Esophagus squamous epithelium (tissue), 4 donors: ENCODE measurements around the gene ESYT2.

ENCODE experiments used
- POLR2A ChIP-seq, 4 donors: fragments of 450-650 bp; IDR thresholded peaks; one replicate each; pipeline ENCODE4 v1.6.1; 2017; ENCODE audit warnings: antibody characterized with exemption in 4 of 4, mild to moderate bottlenecking in 4 of 4, moderate library complexity in 3 of 4
- TF ChIP-seq, protein P1 (sequence below), 6 experiments: fragments of 450-650 bp in 4 of 6; fragments of 200-600 bp in 2 of 6; sonication (generic) in 2 of 6; IDR thresholded peaks; one replicate each; pipeline ENCODE4 v1.5.1; 2016 to 2019; ENCODE audit warnings: antibody characterized with exemption in 6 of 6, mild to moderate bottlenecking in 4 of 6, moderate library complexity in 4 of 6

DNA sequence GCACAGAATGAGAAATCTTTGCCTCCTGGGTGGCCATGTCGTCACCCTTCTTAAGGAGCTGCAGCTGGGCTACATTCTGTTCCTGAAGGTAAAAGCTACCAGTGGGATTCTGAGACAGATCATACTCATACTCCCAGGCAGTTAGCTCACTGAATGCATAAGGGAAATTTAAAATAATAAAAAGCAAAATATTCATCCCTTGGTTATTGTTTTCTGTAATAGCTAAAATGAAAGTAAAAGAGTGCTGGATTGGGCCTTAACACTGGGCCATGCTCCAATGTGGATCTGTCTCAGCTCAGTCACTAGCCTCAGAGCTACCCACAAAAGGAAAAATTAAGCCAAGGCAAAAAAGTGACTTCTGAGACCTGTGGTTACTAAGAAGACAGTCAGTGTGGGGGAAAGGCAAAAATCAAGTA, 18.1 kb upstream of the ESYT2 start:
- no peak for TF ChIP-seq POLR2A (IDR thresholded peaks at IDR 0.05)
- TF ChIP-seq, protein P1, sequence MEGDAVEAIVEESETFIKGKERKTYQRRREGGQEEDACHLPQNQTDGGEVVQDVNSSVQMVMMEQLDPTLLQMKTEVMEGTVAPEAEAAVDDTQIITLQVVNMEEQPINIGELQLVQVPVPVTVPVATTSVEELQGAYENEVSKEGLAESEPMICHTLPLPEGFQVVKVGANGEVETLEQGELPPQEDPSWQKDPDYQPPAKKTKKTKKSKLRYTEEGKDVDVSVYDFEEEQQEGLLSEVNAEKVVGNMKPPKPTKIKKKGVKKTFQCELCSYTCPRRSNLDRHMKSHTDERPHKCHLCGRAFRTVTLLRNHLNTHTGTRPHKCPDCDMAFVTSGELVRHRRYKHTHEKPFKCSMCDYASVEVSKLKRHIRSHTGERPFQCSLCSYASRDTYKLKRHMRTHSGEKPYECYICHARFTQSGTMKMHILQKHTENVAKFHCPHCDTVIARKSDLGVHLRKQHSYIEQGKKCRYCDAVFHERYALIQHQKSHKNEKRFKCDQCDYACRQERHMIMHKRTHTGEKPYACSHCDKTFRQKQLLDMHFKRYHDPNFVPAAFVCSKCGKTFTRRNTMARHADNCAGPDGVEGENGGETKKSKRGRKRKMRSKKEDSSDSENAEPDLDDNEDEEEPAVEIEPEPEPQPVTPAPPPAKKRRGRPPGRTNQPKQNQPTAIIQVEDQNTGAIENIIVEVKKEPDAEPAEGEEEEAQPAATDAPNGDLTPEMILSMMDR (IDR thresholded peaks at IDR 0.05), result no peak
